M059J (cell line): ENCODE data around the gene ZNRF1. TPM values are rescaled to one million over a fixed set of nuclear protein-coding genes. Genes with fewer than 3 reads are reported as not detected.

ENCODE experiments used
- DNase-seq: peaks from one replicate; pipeline ENCODE4 v3.0.0-alpha.2; 2012; ENCODE audit warnings: low read depth
- total RNA-seq: library from RNA; depleted of rRNA; stranded (reverse); fragments of >200 nt; shearing (Covaris generic); gene quantifications from 2 replicates; pipeline ENCODE4 v1.2.3, GENCODE V29; 2014; rRNA removed

Gene ZNRF1
- total RNA-seq, 1 experiment from 2014 or later: 19.3 TPM

GRCh38 chr16:75147968-75148310, 149.1 kb downstream of the ZNRF1 start:
- no peak for DNase-seq

DNA sequence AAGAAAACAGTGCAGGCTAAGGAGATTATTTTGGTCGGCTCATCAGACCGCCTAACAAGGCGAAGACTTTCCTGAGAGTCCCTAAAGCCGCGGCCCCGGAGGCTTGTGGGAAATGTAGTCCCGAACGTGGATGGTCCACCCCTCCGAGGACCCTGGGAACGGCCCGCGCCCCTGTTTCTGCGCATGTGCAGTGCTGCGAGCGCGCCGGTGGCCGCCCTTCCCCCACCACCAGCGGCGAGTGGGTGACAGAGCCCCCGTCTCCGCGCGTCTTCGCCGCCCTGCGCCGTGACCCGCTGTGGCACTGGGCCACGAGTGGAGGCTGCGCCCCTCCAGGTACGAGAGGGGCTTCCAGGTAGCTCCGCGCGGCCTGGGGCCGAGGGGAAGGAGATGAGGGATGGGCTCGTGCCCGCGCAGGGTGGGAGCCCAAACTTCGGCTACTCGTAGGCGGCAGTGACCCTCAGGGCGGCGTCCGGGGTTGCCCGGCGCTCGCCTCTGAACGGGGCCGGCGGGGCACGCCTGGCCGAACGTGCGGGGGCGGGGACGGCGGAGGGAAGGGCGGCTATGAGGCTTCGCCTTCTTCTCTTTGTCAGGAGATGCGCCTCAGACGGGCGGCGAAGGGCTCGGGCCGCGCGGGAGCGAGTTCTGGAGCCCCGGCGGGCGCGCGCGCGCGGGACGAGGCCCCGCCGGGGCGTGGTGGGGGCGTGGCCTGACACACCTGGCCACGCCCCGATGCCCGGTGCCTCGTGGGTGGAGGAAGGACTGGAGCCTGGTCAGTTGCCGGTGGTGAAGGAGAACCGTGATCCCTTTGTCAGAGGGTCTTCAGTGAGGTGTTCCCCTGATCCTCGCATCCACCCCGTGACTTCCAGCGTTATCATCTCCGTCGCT, 149.7 kb downstream of the ZNRF1 start, which contains the start of gene ZFP1:
Gene ZFP1, plus strand, starts transcription at position 214 of the 885 bp plus-strand sequence. CDS start 4,428 bp downstream, outside the sequence.
- peak; percentile 90 for DNase-seq

- DNase-seq: no peak
These were observed 153.0 kb downstream of the ZNRF1 start for GRCh38 chr16:75151798-75152197.

DNA sequence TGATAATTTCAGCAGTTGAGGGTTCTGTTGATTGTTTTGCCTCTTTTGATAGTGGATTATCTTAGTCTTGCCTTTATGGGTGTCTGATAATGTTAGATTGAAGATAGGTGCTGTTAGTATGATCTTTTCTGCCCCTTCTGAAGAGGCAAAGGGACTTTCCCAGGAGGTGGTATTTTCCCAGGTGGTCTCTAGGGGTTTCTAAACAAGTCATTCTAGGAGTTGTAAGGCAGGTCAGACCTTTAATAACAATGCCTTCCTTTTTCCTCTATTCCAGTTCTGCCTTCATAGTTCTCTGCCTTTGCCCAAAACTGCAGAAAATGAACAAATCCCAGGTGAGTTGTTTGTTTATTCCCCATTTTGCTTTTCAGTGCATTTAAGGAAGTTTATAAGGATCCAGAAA, 153.8 kb downstream of the ZNRF1 start:
- no peak for DNase-seq

GRCh38 chr16:75160386-75160785, 161.6 kb downstream of the ZNRF1 start:
- no peak for DNase-seq

Other genes starting within 250 kb of the ZNRF1 start
- not detected in 2 replicates for gene FA2H, start 224.2 kb upstream of the ZNRF1 start, total RNA-seq
- gene WDR59, start 13.9 kb upstream of the ZNRF1 start, total RNA-seq: 6.4 and 32.0 TPM in 2 replicates
- 0.42 TPM in 2 replicates for gene LDHD, start 117.8 kb downstream of the ZNRF1 start, total RNA-seq
- gene ZFP1, start 149.5 kb downstream of the ZNRF1 start, total RNA-seq: 14.4 and 14.6 TPM in 2 replicates
- not detected in 2 replicates for gene CTRB2, start 208.1 kb downstream of the ZNRF1 start, total RNA-seq
- not detected in 2 replicates for gene CTRB1, start 220.0 kb downstream of the ZNRF1 start, total RNA-seq